Endothelial cell of umbilical vein (primary cell): ENCODE measurements around the gene KRTAP9-9. TPM values are rescaled to one million over a fixed set of nuclear protein-coding genes. Genes with fewer than 3 reads are reported as not detected.

Source experiments
- BruUV-seq: library from RNA; stranded (reverse); fragments of 400-500 nt; replicated peaks from 2 replicates; lab custom pipeline; 2021; lab: Mats Ljungman, UMichigan
- CTCF ChIA-PET: fragments of 300-600, 350-600 bp; sonication (Branson Sonifier 250); formaldehyde crosslinking; loops from one replicate; lab custom pipeline; 2021; ENCODE audit warnings: antibody characterized with exemption, inconsistent platforms; lab: Charles Lee
- POLR2A ChIA-PET: fragments of 300-600, 350-600 bp; sonication (Branson Sonifier 250); formaldehyde crosslinking; loops from one replicate; lab custom pipeline; 2021; ENCODE audit warnings: antibody characterized with exemption, inconsistent platforms; lab: Charles Lee
- DNase-seq: peaks from one replicate; pipeline ENCODE4 v3.0.0-alpha.2; 2011; ENCODE audit warnings: low read depth, low spot score
- FAIRE-seq: peaks from 2 replicates; lab custom pipeline; 2011; peaks lifted over from hg19 to GRCh38; lab: Jason Lieb, UNC
- H2AFZ ChIP-seq: 2 replicates; pipeline ENCODE4 v1.6.0; 2012; ENCODE audit warnings: low read depth, low read length, control low read depth, inconsistent platforms
- H3K27ac ChIP-seq: 2 replicates; pipeline ENCODE4 v1.5.1; 2011; ENCODE audit warnings: low read depth, mild to moderate bottlenecking, control low read depth, low read length, moderate library complexity; ENCODE audit not compliant: insufficient read depth
- H3K27me3 ChIP-seq, 2 experiments: 2 replicates each; pipeline versions ENCODE4 v1.6.0 to v1.6.1; 2011; ENCODE audit warnings: low read length in 2 of 2, mixed read lengths in 1 of 2; ENCODE audit not compliant: control insufficient read depth in 2 of 2, insufficient read depth in 2 of 2
- H3K36me3 ChIP-seq, 2 experiments: 2 replicates in 1 of 2; 3 replicates in 1 of 2; pipeline ENCODE4 v1.5.1; 2011; ENCODE audit warnings: low read length in 2 of 2, mild to moderate bottlenecking in 1 of 2, moderate library complexity in 1 of 2; ENCODE audit not compliant: control insufficient read depth in 2 of 2, insufficient read depth in 2 of 2; ENCODE audit errors: extremely low read depth in 1 of 2
- H3K4me1 ChIP-seq: 3 replicates; pipeline ENCODE4 v1.5.1; 2011; ENCODE audit warnings: mild to moderate bottlenecking, low read length; ENCODE audit not compliant: control insufficient read depth, insufficient read depth; ENCODE audit errors: extremely low read depth
- H3K4me2 ChIP-seq: 2 replicates; pipeline ENCODE4 v1.6.1; 2011; ENCODE audit warnings: low read length, control low read depth, mixed read lengths; ENCODE audit not compliant: insufficient read depth
- H3K4me3 ChIP-seq, 3 experiments: fragments of 200-600 bp in 1 of 3; sonication (generic), shearing (Covaris generic) in 1 of 3; replicated peaks in 1 of 3; 2 replicates each; pipeline ENCODE4 v1.5.1; 2011 to 2016; ENCODE audit warnings: control low read depth in 3 of 3, low read length in 3 of 3, mild to moderate bottlenecking in 2 of 3, inconsistent platforms in 1 of 3, low read depth in 1 of 3, moderate library complexity in 1 of 3; ENCODE audit not compliant: insufficient read depth in 1 of 3
- H3K79me2 ChIP-seq: 2 replicates; pipeline ENCODE4 v1.6.0; 2012; ENCODE audit warnings: low read length, inconsistent platforms; ENCODE audit not compliant: control insufficient read depth, insufficient read depth
- H3K9ac ChIP-seq: replicated peaks from 2 replicates; pipeline ENCODE3; 2011; ENCODE audit warnings: low read length, control low read depth; ENCODE audit not compliant: insufficient read depth; ENCODE audit errors: extremely low read depth
- H3K9me1 ChIP-seq: replicated peaks from 3 replicates; pipeline ENCODE4 v1.6.0; 2011; ENCODE audit warnings: mild to moderate bottlenecking, low read length; ENCODE audit not compliant: control insufficient read depth, insufficient read depth; ENCODE audit errors: extremely low read depth
- H3K9me3 ChIP-seq: replicated peaks from 2 replicates; pipeline ENCODE4 v1.5.1; 2012; ENCODE audit warnings: low read length, inconsistent platforms; ENCODE audit not compliant: control insufficient read depth, insufficient read depth
- H4K20me1 ChIP-seq: replicated peaks from 2 replicates; pipeline ENCODE3; 2011; ENCODE audit warnings: mild to moderate bottlenecking, low read length; ENCODE audit not compliant: control insufficient read depth, insufficient read depth; ENCODE audit errors: extremely low read depth
- EZH2 ChIP-seq: IDR thresholded peaks from 2 replicates; pipeline ENCODE4 v1.6.1; 2012; ENCODE audit warnings: borderline replicate concordance, low read depth, mild to moderate bottlenecking, moderate library complexity, low read length, inconsistent platforms; ENCODE audit not compliant: severe bottlenecking
- FOS ChIP-seq: IDR thresholded peaks from 2 replicates; pipeline ENCODE4 v1.6.1; 2011; ENCODE audit warnings: mild to moderate bottlenecking, low read length, moderate library complexity, borderline replicate concordance; ENCODE audit not compliant: insufficient read depth
- GATA2 ChIP-seq: IDR thresholded peaks from 2 replicates; pipeline ENCODE4 v1.7.0; 2011; ENCODE audit warnings: low read depth, mild to moderate bottlenecking, moderate library complexity, mixed read lengths, low read length; ENCODE audit not compliant: insufficient read length, insufficient read depth
- JUN ChIP-seq: IDR thresholded peaks from 2 replicates; pipeline ENCODE4 v1.6.1; 2011; ENCODE audit warnings: borderline replicate concordance, low read depth; ENCODE audit not compliant: insufficient read length, insufficient read depth
- MYC ChIP-seq: IDR thresholded peaks from one replicate; pipeline ENCODE4 v1.6.1; 2011; ENCODE audit warnings: mild to moderate bottlenecking, low read depth, low read length
- POLR2A ChIP-seq: IDR thresholded peaks from 2 replicates; pipeline ENCODE4 v1.6.1; 2012; ENCODE audit warnings: low read depth, mild to moderate bottlenecking, control low read depth, low read length
- POLR2AphosphoS5 ChIP-seq: IDR thresholded peaks from 2 replicates; pipeline ENCODE4 v1.6.1; 2012; ENCODE audit warnings: low read depth, mild to moderate bottlenecking, control low read depth, low read length, moderate library complexity; ENCODE audit not compliant: insufficient read depth
- dilution Hi-C: fragments of 300-500 bp; cut with MboI; formaldehyde crosslinking; loops from one replicate; pipeline ENCODE4 v1.15.0; 2019; ENCODE audit warnings: low sequenced_read_pairs; ENCODE audit not compliant: extremely low pct_ligation_motif_present
- intact Hi-C: fragments of 100-400 bp; cut with micrococcal nuclease; formaldehyde crosslinking; loops from one replicate; pipeline ENCODE4 v1.10.0; 2022
- polyA plus RNA-seq, 4 experiments: library from polyadenylated mRNA; depleted of rRNA in 3 of 4; stranded (reverse) in 3 of 4; unstranded in 1 of 4; fragments of >200 nt; gene quantifications; 2 replicates each; pipeline versions ENCODE4 v1.2.1 to v1.2.3, GENCODE V29; 2011 to 2012; ENCODE audit warnings: missing spikeins in 1 of 4
- total RNA-seq: library from RNA; stranded (reverse); gene quantifications from 2 replicates; pipeline ENCODE4 v1.2.3, GENCODE V29; 2021
- TF ChIP-seq, protein P1 (sequence below): IDR thresholded peaks from 2 replicates; pipeline ENCODE4 v1.6.1; 2011; ENCODE audit not compliant: insufficient read depth, insufficient read length
- TF ChIP-seq, protein P2 (sequence below), 2 donors: IDR thresholded peaks; 1 replicate in 1 of 2; 2 replicates in 1 of 2; pipeline ENCODE4 v1.5.1; 2011; ENCODE audit warnings: low read length in 2 of 2, mild to moderate bottlenecking in 2 of 2, moderate library complexity in 2 of 2, control low read depth in 1 of 2, inconsistent platforms in 1 of 2, low read depth in 1 of 2; ENCODE audit not compliant: insufficient read depth in 1 of 2; ENCODE audit errors: extremely low read depth in 1 of 2

The KRTAP9-9 gene
- total and polyA plus RNA-seq, 2 donors (not counting 3 experiments of a cell fraction or from before 2014, with no cell fraction given): not detected

DNA sequence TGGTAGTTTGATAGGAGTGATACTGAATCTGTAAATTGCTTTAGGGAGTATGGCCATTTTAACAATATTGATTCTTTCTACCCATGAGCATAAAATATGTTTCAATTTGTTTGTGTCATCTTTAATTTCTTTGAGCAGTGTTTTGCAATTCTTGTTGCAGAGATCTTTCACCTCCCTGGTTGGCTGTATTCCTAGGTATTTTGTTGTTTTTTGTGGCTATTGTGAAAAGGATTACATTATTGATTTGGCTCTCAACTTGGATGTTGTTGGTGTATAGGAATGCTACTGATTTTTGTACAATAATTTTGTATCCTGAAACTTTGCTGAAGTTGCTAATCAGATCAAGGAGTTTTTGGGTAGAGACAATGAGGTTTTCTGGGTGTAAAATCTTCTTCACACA lies 3.2 kb downstream of the KRTAP9-9 start:
- no peaks in the 10 kb centered on the region for H3K36me3 ChIP-seq
- ChIA-PET CTCF (no interaction called here), POLR2A (no interaction called here)
- no peaks in the 10 kb centered on the region for H3K9me3 ChIP-seq
- no peak overlapping the region for H3K27ac ChIP-seq
- H3K27me3 ChIP-seq: no peaks in the 10 kb centered on the region
- intact Hi-C loops (no loop called here), dilution Hi-C loops (no loop called here)
- DNase-seq (peak; percentile 0), FAIRE-seq (no peak)
- H3K9me1 ChIP-seq: no peaks in the 10 kb centered on the region
- BruUV-seq: no TSS peak
- no peak overlapping the region for H3K9ac ChIP-seq
- no peak overlapping the region for H3K4me2 ChIP-seq
- no peaks in the 10 kb centered on the region for H4K20me1 ChIP-seq
- TF ChIP-seq POLR2AphosphoS5: no peak
- TF ChIP-seq JUN: no peak
- TF ChIP-seq, protein P1, sequence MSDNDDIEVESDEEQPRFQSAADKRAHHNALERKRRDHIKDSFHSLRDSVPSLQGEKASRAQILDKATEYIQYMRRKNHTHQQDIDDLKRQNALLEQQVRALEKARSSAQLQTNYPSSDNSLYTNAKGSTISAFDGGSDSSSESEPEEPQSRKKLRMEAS: no peak
- TF ChIP-seq FOS: no peak
- TF ChIP-seq, protein P2, sequence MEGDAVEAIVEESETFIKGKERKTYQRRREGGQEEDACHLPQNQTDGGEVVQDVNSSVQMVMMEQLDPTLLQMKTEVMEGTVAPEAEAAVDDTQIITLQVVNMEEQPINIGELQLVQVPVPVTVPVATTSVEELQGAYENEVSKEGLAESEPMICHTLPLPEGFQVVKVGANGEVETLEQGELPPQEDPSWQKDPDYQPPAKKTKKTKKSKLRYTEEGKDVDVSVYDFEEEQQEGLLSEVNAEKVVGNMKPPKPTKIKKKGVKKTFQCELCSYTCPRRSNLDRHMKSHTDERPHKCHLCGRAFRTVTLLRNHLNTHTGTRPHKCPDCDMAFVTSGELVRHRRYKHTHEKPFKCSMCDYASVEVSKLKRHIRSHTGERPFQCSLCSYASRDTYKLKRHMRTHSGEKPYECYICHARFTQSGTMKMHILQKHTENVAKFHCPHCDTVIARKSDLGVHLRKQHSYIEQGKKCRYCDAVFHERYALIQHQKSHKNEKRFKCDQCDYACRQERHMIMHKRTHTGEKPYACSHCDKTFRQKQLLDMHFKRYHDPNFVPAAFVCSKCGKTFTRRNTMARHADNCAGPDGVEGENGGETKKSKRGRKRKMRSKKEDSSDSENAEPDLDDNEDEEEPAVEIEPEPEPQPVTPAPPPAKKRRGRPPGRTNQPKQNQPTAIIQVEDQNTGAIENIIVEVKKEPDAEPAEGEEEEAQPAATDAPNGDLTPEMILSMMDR (IDR thresholded peaks at IDR 0.05; ENCODE audit: extremely low read depth in 1 of 2, insufficient read depth in 1 of 2, low read depth in 1 of 2, low read length in 2 of 2): no peak
- TF ChIP-seq POLR2A: no peak
- no peak for TF ChIP-seq EZH2
- no peak for TF ChIP-seq GATA2
- TF ChIP-seq MYC: no peak
- H3K79me2 ChIP-seq: no peaks in the 10 kb centered on the region
- H3K4me1 ChIP-seq: no peaks in the 10 kb centered on the region
- H3K4me3 ChIP-seq: no peak overlapping the region
- H2AFZ ChIP-seq: no peak overlapping the region
